ENCODE measurements around the gene CSNK1G1.

GRCh38 chr15:64162869-64163658, 192.9 kb downstream of the CSNK1G1 start, which contains the start of gene PPIB:
- TF ChIP-seq CTCF (IDR thresholded peaks at IDR 0.05 in 8 of 11, conservative IDR thresholded peaks at IDR 0.05 in 3 of 11): peak in 8 of 11 experiments; percentile 14 to 70 (median 52)
- peak; percentile 91 to 95 (median 94) for TF ChIP-seq POLR2AphosphoS5 (IDR thresholded peaks at IDR 0.05)
- peak in 2 of 3 donors; percentile 38 to 51 for TF ChIP-seq POLR2A (IDR thresholded peaks at IDR 0.05)
